HCT116 (cell line): ENCODE results near the gene LUZP2.

Source experiments
- CTCF ChIP-seq, 3 experiments: fragments of 200-600 bp in 1 of 3; sonication (generic) in 1 of 3; IDR thresholded peaks in 2 of 3; conservative IDR thresholded peaks in 1 of 3; 2 replicates each; pipeline ENCODE4 v1.5.1; 2012 to 2017; ENCODE audit warnings: low read depth in 2 of 3, low read length in 2 of 3, antibody characterized with exemption in 1 of 3, borderline replicate concordance in 1 of 3, control low read depth in 1 of 3, mild to moderate bottlenecking in 1 of 3, mixed read lengths in 1 of 3, mixed run types in 1 of 3, moderate library complexity in 1 of 3; ENCODE audit not compliant: insufficient read depth in 1 of 3
- ELF1 ChIP-seq: IDR thresholded peaks from 2 replicates; pipeline ENCODE4 v1.6.1; 2012; ENCODE audit warnings: low read depth, borderline replicate concordance
- EZH2 ChIP-seq: fragments of 200-600 bp; sonication (generic); IDR thresholded peaks from 2 replicates; pipeline ENCODE4 v1.6.1; 2017; ENCODE audit warnings: antibody characterized with exemption, mixed run types
- EZH2phosphoT487 ChIP-seq: fragments of 200-600 bp; IDR thresholded peaks from 2 replicates; pipeline ENCODE4 v1.6.1; 2018; ENCODE audit warnings: antibody characterized with exemption, borderline replicate concordance
- MAX ChIP-seq: IDR thresholded peaks from 2 replicates; pipeline ENCODE4 v1.6.1; 2012
- POLR2A ChIP-seq: IDR thresholded peaks from 2 replicates; pipeline ENCODE4 v1.7.0; 2011; ENCODE audit warnings: borderline replicate concordance; ENCODE audit not compliant: insufficient read depth, insufficient read length; ENCODE audit errors: extremely low read depth
- POLR2AphosphoS5 ChIP-seq: IDR thresholded peaks from 2 replicates; pipeline ENCODE4 v1.6.1; 2011; ENCODE audit warnings: mild to moderate bottlenecking, low read depth, low read length, moderate library complexity
- RAD21 ChIP-seq: IDR thresholded peaks from 2 replicates; pipeline ENCODE4 v1.6.1; 2012; ENCODE audit warnings: low read depth, mild to moderate bottlenecking
- REST ChIP-seq: IDR thresholded peaks from 2 replicates; pipeline ENCODE4 v1.6.1; 2012; ENCODE audit warnings: low read depth
- TCF7L2 ChIP-seq: IDR thresholded peaks from 2 replicates; pipeline ENCODE4 v1.7.0; 2011; ENCODE audit warnings: borderline replicate concordance, inconsistent platforms; ENCODE audit not compliant: insufficient read depth, insufficient read length; ENCODE audit errors: extremely low read depth
- ZNF274 ChIP-seq: fragments of 200-500 bp; sonication (Bioruptor generic); IDR thresholded peaks from 2 replicates; pipeline ENCODE4 v1.6.1; 2014; ENCODE audit warnings: mild to moderate bottlenecking, low read depth, low read length, inconsistent platforms

- no peak for TF ChIP-seq CTCF (IDR thresholded peaks at IDR 0.05 in 2 of 3, conservative IDR thresholded peaks at IDR 0.05 in 1 of 3; ENCODE audit: borderline replicate concordance in 1 of 3, insufficient read depth in 1 of 3, low read depth in 2 of 3, low read length in 2 of 3)
- no peak for TF ChIP-seq POLR2A
- TF ChIP-seq MAX = no peak
- TF ChIP-seq EZH2phosphoT487 = no peak
- TF ChIP-seq ZNF274 = no peak
- no peak for TF ChIP-seq EZH2
- no peak for TF ChIP-seq TCF7L2
- no peak for TF ChIP-seq REST
- TF ChIP-seq ELF1 = no peak
- TF ChIP-seq RAD21 = no peak
- no peak for TF ChIP-seq POLR2AphosphoS5
Observed at GRCh38 chr11:24716403-24716802, 219.6 kb downstream of the LUZP2 start.
